MCF 10A (cell line): ENCODE results near the gene LACRT. TPM values are rescaled to one million over a fixed set of nuclear protein-coding genes. Genes with fewer than 3 reads are reported as not detected.

Experiments used
- BruUV-seq: library from RNA; stranded (reverse); fragments of 400-500 nt; replicated peaks from 2 replicates; lab custom pipeline; 2021; lab: Mats Ljungman, UMichigan
- CTCF ChIA-PET: fragments of 300-600 bp; sonication (Branson Sonifier 250); formaldehyde crosslinking; extraction: SDS; loops from one replicate; lab custom pipeline; 2021; ENCODE audit warnings: antibody characterized with exemption, inconsistent platforms; lab: Yijun Ruan, JAX
- POLR2A ChIA-PET: fragments of 300-600, 350-650 bp; sonication (Branson Sonifier 250); formaldehyde crosslinking; extraction: SDS; loops from one replicate; lab custom pipeline; 2020; ENCODE audit warnings: antibody characterized with exemption, inconsistent platforms; lab: Yijun Ruan, JAX
- DNase-seq: peaks from one replicate; pipeline ENCODE4 v3.0.0-alpha.2; 2018; ENCODE audit not compliant: unreplicated experiment
- H3K27ac Mint-ChIP-seq: one replicate; pipeline ENCODE4 v1.8.0; 2022; ENCODE audit warnings: mild to moderate bottlenecking, low read depth, mixed read lengths; ENCODE audit not compliant: unreplicated experiment
- H3K27me3 Mint-ChIP-seq: one replicate; pipeline ENCODE4 v1.8.0; 2022; ENCODE audit warnings: mixed read lengths; ENCODE audit not compliant: insufficient read depth, unreplicated experiment
- H3K36me3 Mint-ChIP-seq: one replicate; pipeline ENCODE4 v1.8.0; 2022; ENCODE audit warnings: mild to moderate bottlenecking, moderate library complexity, mixed read lengths; ENCODE audit not compliant: insufficient read depth, unreplicated experiment
- H3K4me1 Mint-ChIP-seq: one replicate; pipeline ENCODE4 v1.8.0; 2022; ENCODE audit warnings: mixed read lengths; ENCODE audit not compliant: insufficient read depth, unreplicated experiment
- H3K4me3 Mint-ChIP-seq: one replicate; pipeline ENCODE4 v1.8.0; 2022; ENCODE audit warnings: mild to moderate bottlenecking, moderate library complexity, mixed read lengths; ENCODE audit not compliant: unreplicated experiment
- H3K9me3 Mint-ChIP-seq: one replicate; pipeline ENCODE4 v1.8.0; 2022; ENCODE audit warnings: mixed read lengths; ENCODE audit not compliant: unreplicated experiment
- CTCF ChIP-seq: fragments of 200-600 bp; IDR thresholded peaks from one replicate; pipeline ENCODE4 v1.8.0; 2022; ENCODE audit warnings: antibody characterized with exemption, mild to moderate bottlenecking; ENCODE audit not compliant: unreplicated experiment
- intact Hi-C: fragments of 100-400 bp; cut with micrococcal nuclease; formaldehyde crosslinking; loops from 2 replicates; pipeline ENCODE4 v1.14.1; 2022
- total RNA-seq: library from RNA; stranded (reverse); gene quantifications from 2 replicates; pipeline ENCODE4 v1.2.3, GENCODE V29; 2022

Gene LACRT
- total RNA-seq, 1 experiment from 2014 or later, result not detected

GRCh38 chr12:54608156-54608555, 26.5 kb downstream of the LACRT start:
- DNase-seq, result no peak
- intact Hi-C loops, result loop anchor here (5.0 kb wide), 1 partner anchor 34 kb away; no protein-coding TSS in a partner anchor
- Mint-ChIP-seq H3K9me3 (no peaks in the 10 kb centered on the region), H3K4me3 (no peak overlapping the region), H3K27me3 (peaks cover 28% of the 10 kb centered on the region), H3K36me3 (no peaks in the 10 kb centered on the region), H3K27ac (no peak overlapping the region), H3K4me1 (peaks cover 2% of the 10 kb centered on the region)
- no peak for TF ChIP-seq CTCF
- CTCF ChIA-PET, result interaction anchor here (0.6 to 14.1 kb wide), 5 partner anchors 11 to 79 kb away, joined by 3 to 229 read pairs (median 3); no protein-coding TSS in a partner anchor
- no TSS peak for BruUV-seq
- POLR2A ChIA-PET, result interaction anchor here (1.2 kb wide), 1 partner anchor 9 kb away, joined by 4 read pairs; no protein-coding TSS in a partner anchor

- BruUV-seq, result no TSS peak
- H3K36me3 Mint-ChIP-seq, result no peaks in the 10 kb centered on the region
- peaks cover 28% of the 10 kb centered on the region for H3K27me3 Mint-ChIP-seq
- H3K4me3 Mint-ChIP-seq, result no peak overlapping the region
- intact Hi-C loops, result loop anchor here (5.0 kb wide), 1 partner anchor 36 kb away; no protein-coding TSS in a partner anchor
- no peak for DNase-seq
- ChIA-PET CTCF (interaction anchor here (0.6 to 14.1 kb wide), 6 partner anchors 10 to 208 kb away, joined by 3 to 229 read pairs (median 4); no protein-coding TSS in a partner anchor), POLR2A (no interaction called here)
- peaks cover 7% of the 10 kb centered on the region for H3K4me1 Mint-ChIP-seq
- no peaks in the 10 kb centered on the region for H3K9me3 Mint-ChIP-seq
- no peak overlapping the region for H3K27ac Mint-ChIP-seq
- no peak for TF ChIP-seq CTCF
These were observed 28.1 kb downstream of the LACRT start for GRCh38 chr12:54606556-54606955.

- Mint-ChIP-seq H3K4me3 (no peak overlapping the region), H3K27ac (no peak overlapping the region), H3K9me3 (no peaks in the 10 kb centered on the region), H3K36me3 (no peaks in the 10 kb centered on the region), H3K4me1 (peaks cover 7% of the 10 kb centered on the region), H3K27me3 (peaks cover 35% of the 10 kb centered on the region)
- intact Hi-C loops, result loop anchor here (5.0 kb wide), 1 partner anchor 37 kb away; no protein-coding TSS in a partner anchor
- no peak for TF ChIP-seq CTCF
- BruUV-seq, result no TSS peak
- CTCF ChIA-PET, result interaction anchor here (0.5 to 14.1 kb wide), 10 partner anchors 8 to 467 kb away, joined by 3 to 229 read pairs (median 4); no protein-coding TSS in a partner anchor
- no peak for DNase-seq
- POLR2A ChIA-PET, result interaction anchor here (0.6 kb wide), 1 partner anchor 113 kb away, joined by 3 read pairs; no protein-coding TSS in a partner anchor
These were observed 29.3 kb downstream of the LACRT start for GRCh38 chr12:54605138-54605970.

- peaks cover 44% of the 10 kb centered on the region for H3K27me3 Mint-ChIP-seq
- intact Hi-C loops, result no loop called here
These were observed 30.3 kb downstream of the LACRT start for GRCh38 chr12:54604436-54604835.

More at GRCh38 chr12:54604436-54604835, 30.3 kb downstream of the LACRT start:
- no peak for TF ChIP-seq CTCF
- no peak overlapping the region for H3K4me3 Mint-ChIP-seq
- H3K9me3 Mint-ChIP-seq, result no peaks in the 10 kb centered on the region
- ChIA-PET POLR2A (no interaction called here), CTCF (interaction anchor here (0.6 to 14.1 kb wide), 11 partner anchors 8 to 468 kb away, joined by 3 to 229 read pairs (median 4); no protein-coding TSS in a partner anchor)
- no peaks in the 10 kb centered on the region for H3K36me3 Mint-ChIP-seq
- H3K4me1 Mint-ChIP-seq, result peaks cover 7% of the 10 kb centered on the region
- no TSS peak for BruUV-seq
- no peak for DNase-seq
- no peak overlapping the region for H3K27ac Mint-ChIP-seq
